ENCODE data around the gene NTN5.
"Not testable (repeated sequence)": the region's sequence is repeated elsewhere in the genome, so short reads cannot be mapped to it uniquely, and the experiment has no call there.

The NTN5 gene

DNA sequence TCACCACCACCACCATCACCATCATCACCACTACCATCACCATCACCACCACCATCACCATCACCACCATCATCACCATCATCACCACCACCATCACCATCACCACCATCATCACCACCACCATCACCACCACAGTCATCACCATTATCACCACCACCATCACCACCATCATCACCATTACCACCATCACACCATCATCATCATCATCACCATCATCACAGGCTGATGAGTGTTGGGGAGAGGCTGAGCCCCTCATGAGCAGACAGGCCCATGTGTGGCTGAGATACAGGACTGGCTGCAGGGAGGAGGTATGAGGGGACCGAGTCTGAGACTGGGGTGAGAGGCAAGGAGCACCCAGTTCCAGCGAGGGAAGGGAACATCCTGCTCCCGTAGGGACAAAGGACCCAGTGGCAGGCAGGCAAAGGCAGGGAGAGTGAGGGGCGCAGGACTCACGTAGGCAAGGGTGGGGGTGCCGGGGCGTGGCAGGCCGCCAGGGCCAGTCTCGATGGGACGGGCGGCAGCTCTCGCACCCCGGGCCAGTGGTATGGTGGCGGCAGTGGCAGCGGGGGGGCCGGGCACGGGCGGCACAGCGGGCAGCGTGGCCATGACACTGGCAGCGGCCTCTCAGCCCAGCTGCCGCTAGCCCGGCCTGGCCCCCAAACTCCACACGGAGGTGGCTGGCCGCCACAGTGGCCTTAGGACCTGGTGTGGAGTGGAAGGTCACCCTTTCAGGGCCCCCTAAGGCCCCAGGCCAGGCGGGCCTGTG is 2.7 kb downstream of the NTN5 start:
- no peak for DNase-seq

DNA sequence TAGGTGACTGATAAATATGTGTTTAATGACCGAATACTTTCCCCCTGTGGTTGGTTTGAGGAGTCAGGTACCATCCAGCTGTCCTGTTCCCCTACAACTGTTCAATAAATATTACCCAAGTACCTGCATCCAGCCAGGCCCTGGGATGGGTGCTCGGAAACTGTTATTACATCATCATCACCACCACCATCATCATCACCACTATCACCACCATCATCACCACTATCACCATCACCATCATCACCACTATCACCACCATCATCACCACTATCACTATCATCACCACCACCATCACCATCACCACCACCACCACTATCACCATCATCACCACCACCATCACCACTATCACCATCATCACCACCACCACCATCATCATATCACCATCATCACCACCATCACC is 4.1 kb downstream of the NTN5 start:
- DNase-seq: no peak

DNA sequence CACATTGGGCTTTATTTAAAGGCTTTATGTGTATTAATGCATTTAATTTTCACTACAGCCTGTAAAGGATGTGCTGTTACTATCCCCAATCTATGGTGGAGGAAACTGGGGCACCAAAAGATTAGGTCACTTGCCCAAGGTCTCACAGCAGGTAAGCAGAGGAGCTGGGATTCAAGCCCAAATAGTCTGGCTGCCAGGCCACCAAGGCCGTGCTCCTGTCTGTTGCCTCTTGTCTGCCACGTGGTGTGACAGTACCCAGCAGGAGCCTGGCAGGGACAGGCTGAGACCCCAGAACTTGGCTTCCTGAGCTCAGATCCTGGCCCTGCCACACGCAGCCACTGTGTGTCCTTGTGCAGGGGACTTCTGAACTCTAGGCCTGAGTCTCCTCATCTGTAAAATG is 4.5 kb downstream of the NTN5 start:
- DNase-seq: no peak

DNA sequence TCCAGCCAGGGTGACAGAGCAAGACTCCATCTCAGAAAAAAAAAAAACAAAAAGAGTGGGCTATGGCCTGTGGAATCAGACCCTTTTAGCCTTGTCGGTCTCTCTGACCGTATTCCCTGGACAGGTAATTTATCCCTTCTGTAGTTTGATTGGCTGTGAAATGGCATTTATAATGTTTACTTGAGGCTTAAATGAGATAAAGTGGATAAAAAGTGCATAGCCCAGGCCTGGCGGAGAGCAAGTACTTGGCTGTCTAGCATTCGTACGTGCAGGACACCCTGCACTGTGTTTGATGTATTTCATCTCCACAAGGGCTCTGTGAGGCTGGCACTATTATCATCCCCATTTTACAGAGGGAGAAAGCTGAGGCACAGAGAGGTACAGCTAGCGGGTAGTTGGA is 7.0 kb downstream of the NTN5 start:
- no peak for DNase-seq

DNA sequence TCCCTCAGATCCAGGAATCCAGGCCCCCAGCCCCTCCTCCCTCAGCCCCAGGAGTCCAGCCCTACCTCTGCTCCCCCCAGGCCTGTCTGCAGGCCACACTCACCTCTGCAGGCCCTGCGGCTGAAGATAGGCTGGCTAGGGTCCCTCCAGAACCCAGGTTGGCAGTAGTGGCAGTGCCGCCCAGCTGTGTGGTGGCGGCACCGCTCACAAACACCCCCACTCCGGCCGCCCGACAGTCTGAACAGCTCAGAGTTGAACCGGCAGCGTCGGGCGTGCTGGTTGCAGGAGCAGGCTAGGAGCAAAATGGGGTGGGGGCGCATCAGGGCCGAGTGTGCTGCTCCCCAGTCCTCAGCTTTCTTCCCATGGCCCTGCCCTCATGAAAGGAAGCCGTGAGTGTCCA is 8.3 kb downstream of the NTN5 start:
- DNase-seq: no peak

DNA sequence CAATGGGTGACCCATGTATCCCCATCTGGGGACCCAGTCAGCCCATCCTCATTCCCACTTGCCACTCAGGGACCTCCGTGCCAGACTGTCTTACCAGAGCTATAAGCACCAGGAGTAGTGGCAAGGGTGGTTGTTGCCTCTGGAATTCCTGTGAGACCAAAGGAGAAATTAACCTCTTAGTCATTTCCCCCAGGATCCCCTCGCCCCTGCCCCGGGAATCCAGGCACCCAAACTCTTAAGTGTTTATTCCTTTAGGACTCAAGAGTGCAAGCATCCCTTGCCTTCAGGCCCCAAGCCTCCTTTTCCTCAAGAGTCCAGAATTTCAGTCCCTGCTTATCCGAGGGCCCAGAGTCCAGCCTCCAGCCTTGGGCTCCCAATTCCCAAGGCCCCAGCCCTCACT is 9.2 kb downstream of the NTN5 start:
- DNase-seq: no peak

DNA sequence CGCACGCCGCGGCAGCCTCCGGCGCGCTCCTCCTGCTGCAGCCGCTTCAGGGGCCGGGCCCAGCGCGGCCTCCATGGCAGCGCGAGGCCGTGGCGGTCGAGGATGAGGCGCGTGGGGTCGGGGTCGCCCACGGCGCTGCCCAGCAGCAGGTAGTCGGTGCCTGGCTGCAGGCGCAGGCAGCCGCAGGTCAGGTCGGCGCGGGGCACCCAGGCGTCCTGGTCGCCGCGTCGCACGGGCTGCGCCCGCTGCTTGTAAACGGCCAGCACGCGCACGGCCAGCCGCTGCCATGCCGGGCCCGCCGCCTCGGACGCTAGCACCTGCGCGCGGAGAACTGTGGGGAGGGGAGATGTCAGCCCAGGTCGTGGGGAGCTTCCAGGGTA is 11.1 kb downstream of the NTN5 start:
- no peak for DNase-seq

DNA sequence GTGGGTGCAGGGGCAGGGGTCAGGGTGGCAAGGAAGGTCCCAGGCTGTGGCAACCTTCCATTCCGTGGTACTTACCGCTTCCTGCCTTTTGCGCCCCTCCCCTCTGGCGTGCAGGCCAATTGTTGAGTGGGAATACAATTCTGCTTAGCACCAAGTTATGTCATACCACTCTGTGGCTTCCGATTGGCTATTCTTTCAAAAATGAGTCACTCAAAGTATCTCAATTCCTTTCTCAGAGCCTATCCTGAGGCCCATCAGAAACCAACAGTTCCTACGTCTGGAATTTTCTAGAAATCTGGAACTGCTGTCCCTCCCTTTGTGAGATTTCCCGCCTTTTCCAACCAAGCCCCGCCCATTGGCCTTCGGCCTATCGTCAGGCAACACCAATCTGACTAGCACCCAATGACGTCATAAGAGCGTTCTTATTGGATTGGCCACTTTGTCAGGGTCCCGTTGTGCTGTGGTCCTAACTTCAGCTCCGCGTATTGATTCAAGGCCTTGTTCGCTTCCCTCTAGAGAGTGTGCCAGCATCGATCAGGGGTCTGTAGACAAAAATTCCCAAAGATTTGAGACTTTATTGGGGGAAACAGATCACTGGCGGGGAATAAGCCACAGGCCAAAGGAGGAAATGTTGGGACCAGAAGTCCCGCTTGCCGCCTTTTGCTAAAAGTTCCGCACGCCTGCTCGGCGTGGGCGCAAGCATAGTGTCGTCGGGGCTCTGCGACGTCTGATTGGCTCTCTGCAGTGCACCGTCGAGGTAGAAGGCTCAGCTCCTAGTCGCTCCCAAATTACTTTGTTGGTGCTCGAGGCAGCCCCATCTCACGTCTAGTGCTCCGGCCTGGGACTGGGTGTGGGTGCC is 11.7 kb downstream of the NTN5 start:
- peak; percentile 97 for DNase-seq

DNA sequence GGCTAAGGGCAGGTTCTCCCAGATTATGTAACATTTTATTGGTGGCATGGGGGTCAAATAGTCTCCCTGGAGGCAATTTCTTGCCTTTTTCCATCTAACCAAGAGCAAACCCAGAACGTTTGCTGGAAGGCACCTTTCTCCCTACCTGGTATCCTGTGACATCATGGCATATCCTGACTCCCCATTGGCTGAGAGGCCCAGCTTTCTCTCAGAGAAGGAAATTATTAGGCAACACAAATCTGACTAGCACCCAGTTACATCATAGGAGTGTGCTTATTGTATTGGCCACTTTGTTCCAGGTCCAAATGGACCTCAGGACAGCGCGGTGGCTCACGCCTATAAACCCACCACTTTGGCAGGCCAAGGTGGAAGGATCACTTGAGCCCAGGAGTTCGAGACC is 13.0 kb downstream of the NTN5 start:
- DNase-seq: no peak

DNA sequence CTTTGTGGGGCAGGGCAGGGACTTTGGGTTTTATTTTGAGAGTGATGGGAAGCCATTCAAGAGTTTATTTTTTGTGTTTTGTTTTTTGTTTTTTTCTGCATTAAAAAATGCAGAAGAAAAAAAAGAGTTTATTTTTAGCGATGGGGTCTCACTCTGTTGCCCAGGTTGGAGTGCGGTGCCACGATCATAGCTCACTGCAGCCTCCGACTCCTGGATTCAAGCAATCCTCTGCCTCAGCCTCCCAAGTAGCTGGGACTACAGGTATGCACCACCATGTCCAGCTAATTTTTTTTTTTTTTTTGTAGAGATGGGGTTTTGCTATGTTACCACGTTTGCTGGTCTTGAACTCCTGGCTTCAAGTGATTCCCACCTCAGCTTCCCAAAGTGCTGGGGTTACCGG is 14.3 kb downstream of the NTN5 start:
- DNase-seq: no peak

DNA sequence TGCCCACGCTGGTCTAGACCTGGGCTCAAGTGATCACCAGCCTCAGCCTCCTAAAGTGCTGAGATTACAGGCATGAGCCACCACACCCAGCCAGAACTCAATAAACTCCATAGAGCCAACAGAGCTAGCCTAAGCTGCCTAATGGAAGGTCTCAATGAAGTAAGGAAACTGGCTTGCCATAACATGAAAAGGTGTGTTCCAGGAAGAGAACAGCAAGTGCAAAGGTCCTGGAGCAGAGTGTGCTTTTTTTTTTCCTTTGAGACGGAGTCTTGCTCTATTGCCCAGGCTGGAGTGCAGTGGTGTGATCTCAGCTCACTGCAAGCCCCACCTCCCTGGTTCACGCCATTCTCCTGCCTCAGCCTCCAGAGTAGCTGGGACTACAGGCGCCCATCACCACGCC is 15.0 kb downstream of the NTN5 start:
- not testable (repeated sequence) for DNase-seq

DNA sequence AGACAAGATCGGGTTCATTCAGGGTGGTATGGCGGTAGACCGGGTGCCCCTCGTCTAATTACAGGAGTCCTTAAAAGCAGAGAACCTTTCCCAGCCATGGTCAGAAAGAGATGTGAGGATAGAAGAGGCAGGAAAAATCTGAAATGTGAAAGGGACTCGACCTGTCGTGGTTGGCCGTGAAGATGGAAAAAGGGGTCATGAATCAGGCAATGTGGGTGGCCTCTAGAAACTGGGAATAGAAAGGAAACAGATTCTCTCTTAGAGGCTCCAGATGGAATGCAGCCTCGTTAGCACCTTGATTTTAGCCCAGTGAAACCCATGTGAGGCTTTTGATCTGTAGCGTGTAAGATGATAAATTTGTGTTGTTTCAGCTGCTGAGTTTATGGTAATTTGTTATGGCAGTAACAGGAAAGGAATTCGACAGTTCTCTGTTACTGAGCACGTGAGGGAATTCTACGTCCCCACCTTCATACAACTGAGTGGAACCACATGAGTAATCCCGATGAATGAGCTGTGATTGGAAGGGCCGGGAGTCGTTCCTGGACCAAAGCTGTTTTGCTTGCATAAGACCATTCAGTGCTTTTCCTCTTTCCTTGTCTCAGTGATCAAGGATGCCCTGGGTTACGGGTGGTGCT is 15.9 kb downstream of the NTN5 start:
- no peak for DNase-seq

DNA sequence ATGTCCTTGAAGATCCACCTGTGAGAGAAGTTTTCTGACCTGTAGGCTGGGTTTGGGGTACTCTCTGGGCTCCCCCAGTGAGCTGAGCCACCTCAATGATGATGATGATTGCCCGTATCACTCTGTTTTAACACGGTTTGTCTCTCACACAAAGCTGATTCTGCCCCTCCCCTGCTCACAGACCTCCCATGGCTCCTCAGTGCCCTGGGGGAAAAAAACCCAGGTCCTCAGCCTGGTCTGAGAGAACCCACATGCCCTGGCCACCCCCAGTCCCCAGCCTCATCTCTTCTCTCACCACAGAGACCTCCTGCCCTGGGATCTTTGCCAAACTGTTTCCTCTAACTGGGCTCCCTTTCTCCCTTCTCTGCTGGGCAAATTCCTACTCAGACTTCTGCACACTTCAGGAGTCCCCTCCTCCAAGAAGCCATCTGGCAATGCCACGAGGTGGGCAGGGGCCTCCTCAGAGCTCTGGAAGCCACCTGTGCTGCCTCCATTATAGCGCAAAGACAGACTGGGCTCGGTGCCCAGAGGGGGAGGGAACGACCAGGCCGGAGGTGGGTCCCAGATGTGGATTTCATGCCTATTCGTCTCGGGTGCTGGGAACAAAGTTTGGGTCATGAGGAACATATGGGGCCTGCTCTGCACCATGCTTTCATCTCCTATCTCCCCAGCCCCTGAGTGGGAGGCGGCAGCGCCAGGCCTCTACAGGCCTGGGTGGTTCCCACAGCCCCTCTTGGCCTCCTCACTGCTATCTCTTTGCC is 18.3 kb downstream of the NTN5 start:
- DNase-seq: peak; percentile 68

DNA sequence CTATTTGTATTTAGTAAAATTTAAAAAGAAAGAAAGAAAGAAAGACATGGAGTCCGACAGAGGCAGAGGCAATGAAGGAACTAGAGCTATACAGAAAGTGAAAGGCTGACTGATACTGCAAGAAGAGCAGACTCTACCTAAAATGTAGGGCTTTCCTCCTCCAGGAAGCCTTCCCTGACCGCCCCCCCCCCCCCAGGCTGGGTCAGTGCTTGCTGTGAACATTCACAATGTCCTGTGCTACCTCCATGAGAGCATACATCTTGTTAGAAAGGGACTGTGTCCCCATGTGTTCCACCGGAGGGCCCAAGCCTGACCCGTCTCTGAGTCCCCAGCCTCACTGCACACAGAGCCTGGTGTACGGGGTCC is 21.2 kb downstream of the NTN5 start:
- DNase-seq: no peak

DNA sequence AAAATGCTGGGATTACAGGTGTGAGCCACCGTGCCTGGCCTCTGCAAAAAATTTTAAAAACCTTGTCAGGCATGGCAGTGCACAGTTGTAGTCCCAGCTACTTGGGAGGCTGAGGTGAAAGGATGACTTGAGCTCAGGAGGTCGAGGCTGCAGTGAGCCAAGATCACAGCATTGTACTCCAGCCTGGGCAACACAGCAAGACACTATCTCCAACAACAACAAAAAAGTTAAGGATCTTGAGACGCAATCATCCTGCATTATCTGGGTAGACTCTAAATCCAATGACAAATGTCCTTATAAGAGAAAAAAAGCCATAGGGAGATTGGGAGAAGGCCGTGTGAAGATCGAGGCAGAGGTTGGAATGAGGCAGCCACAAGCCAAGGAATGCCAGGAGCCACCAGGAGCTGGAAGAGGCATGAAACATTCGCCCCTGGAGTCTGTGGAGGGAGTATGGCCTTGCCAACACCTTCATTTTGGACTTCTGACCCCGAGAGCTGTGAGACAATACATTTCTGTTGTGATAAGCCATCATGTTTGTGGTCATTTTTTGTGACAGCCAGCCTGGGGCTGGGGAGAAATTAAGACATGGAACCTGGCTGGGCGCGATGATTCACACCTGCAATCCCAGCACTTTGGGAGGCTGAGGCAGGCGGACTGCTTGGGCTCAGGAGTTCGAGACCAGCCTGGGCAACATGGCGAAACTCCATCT is 21.7 kb downstream of the NTN5 start:
- no peak for DNase-seq

DNA sequence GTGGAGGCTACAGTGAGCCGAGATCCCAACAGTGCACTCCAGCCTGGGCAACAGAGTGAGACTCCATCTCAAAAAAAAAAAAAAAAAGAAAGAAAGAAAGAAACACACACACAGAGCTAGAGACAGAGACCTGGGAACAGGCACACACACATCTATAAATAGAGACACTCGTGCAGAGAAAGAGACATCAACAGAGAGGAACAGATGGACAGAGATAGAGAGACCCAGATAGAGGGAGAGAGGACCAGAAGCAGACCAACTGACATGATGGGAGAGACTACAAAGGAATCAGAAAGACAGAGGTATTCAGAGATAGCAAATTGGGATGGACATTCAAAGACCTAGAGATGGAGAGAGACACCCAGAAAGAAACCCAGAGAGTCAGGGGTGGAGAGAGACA is 24.7 kb downstream of the NTN5 start:
- DNase-seq: no peak

DNA sequence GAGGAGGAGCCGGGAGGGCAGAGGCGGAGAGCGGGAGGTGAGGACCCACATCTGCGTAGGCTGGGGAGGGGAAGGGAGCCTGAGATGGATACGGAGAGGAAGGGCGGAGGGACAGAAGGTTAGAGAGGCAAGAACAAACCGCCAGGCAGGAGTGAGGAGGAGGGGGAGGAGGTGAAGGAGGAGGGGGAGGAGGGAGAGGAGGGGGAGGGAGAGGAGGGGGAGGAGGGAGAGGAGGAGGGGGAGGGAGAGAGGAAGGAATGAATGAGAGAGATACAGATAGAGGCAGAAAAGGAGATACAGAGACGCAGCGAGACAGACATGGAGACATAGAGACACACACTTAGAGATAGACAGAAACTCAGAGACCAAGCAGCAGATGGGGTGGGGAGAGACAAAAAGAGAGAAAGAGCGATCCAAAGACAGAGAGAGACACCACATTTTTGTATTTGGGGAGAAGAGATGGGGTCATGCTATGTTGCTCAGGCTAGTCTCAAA is 26.0 kb downstream of the NTN5 start:
- peak; percentile 70 for DNase-seq

DNA sequence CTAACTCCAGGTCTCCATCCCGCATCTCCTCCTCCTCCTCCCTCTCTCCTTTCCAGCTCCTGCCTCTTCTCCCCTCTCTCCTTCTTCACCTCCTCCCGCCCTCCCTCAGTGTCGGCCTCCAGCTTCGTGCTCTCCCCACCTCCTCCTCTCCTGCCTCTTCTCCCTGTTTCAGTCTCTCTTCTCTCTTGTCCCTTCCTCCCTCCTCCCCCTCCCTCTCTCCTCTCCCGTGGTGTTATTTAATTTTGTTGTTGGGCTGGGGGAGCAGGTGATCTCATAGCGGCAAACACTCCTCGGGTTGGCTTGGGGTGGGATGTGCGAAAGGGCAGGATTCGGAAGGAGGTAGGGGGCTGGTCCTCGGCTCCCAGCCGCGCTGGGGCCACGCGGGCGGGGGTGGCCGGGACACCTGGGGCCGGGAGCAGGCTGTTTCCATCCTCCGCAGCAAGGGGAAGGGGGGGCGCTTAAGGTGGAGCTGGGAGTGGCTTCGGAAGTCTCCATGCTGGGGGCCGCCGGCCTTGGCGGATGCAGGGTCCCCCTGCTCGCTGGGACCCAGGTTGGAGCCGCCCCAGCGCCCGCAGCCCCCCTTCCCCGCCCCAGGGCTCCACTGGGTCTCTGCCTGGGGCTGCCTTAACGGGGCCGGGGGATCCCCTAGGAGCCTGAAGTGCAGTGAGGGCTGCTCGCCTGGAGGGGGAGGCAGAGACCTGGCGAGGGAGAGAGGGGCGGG is 26.7 kb downstream of the NTN5 start, which contains the start of gene CA11:
TSS of gene CA11 (minus strand) at position 187 of the 721 bp plus-strand sequence. CDS start 555 bp downstream, outside the sequence.
- DNase-seq: no peak

DNA sequence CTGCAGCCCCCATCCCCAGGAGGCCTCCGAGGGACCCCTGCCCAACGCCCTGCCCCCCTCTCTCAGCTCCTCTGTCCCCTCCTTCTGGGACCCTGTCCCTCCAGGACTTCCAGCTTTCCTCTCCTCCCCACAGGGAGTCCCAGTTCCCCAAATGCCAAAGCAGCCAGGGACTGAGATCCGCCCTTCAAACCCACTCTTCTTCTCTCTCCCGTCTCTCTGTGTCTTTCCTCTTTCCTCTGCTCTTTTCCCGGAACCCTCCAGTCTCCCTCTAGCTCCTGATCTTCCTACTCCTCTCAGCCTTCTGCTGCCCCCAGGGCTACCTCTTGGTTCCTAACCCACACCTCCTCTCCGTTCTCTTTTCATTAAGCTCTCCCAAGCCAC is 27.2 kb downstream of the NTN5 start:
- no peak for DNase-seq

DNA sequence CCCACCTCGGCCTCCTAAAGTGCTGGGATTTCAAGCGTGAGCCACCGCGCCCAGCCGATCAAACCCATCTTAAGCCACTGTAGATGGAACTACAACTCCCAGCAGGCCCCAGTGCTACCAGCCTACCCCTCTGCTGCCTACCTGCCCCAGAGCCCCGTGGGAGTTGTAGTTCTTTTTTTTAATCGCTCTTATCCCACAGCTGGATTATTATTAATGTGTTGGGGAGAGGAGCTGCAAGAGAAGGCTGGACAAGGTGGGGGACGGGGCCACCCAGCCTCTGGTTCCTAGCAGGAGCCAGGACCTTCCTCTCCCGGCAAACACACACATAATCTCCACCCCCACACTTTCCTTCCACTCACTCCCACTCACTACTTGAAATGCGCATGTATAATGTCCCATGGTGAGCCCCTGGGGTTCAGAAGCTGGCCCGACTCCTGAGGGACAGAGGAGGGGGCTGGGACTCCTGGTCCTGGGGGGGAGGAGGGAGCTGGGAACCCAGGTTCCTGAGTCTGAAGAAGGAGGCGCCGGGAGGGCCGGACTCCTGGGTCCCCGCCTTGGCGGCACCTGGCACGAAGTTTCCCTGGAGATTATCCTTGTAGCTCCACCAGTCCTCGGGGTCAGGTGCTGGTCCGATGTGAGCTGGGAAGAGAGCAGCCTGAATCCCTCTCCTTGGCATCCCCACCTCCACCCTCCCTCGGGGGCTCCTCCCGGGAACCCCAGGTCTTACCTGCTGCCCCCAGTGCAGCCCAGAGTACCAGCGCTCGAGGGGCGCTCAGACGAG is 27.8 kb downstream of the NTN5 start:
- DNase-seq: peak; percentile 50

DNA sequence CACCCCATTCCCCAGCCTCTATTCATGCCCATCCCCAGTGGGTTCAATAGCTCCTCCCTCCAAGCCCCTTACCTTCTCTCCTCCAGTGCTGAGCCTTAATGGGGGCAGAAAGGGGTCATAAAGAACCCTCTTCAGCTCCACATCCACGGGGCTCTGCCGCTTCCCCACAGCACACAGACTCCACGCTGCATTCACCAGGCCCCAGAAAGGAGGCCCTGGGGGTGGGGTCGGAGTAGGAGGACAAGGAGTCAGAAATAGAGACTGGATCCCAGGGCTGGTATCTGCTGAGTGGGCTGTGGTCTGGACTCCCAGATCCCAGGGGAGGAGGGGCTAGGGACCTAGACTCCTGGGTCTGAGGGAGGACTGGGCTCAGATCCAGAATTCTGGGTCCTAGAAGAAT is 28.5 kb downstream of the NTN5 start:
- no peak for DNase-seq

All from NCI-H446 treated with DMSO at 0.1 percent for 48 hours (cell line).